Middle frontal gyrus (tissue), 1 donor: Measurements from ENCODE around the gene FASTK.
A peak's percentile ranks its signal among the peaks of the same experiment; 100 is the strongest.

ENCODE experiments used
- DNase-seq: peaks from one replicate; pipeline ENCODE4 v3.0.0-alpha.2; 2015; ENCODE audit warnings: low spot score; ENCODE audit errors: extremely low spot score

The FASTK gene

DNA sequence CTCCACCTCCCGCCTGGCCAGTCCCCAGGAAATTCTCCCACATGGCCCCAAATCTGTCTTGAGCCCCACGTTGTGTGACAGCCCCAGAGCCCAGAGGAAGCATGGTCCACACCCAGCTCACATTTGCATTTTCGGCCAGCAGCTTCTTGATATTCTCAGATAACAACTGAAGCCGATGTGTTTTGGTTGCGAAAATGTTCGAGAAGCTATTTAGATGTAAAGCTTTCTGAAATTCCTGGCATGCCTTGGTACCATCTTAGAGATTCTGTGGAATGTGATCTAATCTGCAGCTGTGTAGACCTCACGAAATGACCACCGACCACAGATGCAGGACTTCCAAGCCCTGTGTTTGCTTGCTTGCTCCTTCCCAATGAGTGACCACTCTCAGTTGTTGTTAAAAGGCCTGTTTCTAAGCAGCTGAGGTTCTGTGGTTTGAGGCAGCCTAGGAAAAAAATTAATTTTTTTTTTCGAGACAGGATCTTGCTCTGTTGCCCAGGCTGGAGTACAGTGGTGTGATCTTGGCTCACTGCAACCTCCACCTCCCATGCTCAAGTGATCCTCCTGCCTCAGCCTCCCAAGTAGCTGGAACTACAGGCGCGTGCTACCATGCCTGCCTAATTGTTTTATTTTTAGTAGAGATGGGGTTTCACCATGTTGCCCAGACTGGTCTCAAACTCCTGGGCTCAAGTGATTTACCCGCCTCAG is 12.4 kb downstream of the FASTK start:
- DNase-seq = no peak

DNA sequence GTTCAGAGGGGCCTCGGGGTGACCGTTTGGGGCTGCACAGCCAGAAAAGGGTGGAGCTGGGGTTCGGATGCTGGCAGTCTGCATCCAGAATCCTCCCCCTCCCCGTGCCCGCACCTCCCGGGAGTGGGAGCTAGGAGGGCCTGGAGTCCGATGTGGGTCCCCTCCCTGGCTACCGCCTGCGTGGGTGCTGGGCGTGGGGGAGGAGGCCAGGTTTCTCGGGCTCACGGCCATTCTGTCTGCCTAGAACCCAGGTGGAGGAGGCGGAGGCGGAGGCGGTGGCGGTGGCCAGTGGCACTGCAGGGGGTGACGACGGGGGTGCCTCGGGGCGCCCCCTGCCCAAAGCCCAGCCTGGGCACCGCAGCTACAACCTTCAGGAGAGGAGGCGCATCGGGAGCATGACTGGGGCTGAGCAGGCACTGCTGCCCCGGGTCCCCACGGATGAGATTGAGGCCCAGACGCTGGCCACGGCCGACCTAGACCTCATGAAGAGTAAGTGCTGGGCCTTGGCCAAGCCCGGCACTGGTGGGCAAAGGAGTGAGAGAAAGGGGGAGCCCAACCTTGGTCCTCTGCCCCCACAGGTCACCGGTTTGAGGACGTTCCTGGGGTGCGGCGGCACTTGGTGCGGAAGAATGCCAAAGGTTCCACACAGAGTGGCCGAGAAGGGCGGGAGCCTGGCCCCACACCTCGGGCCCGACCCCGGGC is 14.2 kb downstream of the FASTK start:
- DNase-seq = no peak

DNA sequence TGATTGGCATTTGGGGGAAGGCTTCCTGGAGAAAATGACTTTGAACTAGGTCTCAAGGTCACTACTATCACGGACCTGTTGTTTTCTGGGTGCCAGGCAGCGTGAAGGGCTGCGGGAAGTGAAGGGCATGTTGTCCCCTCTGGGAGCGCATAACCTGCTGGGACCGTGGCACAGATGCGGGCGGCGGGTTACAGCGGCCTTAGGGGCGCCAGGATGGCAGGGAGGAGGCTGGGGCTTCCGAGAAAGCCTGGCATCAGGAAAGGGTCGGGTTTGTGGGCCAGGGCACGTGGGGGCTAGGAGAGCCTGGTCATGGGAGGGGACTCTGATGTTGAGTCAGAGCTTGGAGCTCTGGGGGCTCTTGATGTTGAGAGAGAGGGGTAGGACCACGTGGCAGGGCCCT is 15.1 kb downstream of the FASTK start:
- no peak for DNase-seq

DNA sequence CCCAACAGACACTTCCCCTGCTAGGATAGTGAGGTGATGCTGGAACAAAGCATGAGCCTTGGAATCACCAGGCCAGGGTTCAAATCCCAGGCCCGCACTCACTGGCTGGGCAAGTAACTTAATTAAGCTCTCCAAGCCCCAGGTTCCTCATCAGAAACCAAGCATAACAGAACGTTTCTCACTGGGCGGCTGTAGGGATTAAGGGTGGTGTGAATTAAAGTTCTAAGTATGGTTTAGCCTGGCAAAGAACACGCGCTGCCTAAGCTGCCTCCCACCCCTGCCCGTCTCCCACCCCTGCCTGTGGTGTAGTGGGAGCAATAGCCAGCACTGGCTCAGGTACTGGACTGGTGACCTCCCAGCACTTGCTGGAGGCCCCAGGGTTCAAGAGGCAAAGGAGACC is 15.6 kb downstream of the FASTK start:
- DNase-seq = no peak

DNA sequence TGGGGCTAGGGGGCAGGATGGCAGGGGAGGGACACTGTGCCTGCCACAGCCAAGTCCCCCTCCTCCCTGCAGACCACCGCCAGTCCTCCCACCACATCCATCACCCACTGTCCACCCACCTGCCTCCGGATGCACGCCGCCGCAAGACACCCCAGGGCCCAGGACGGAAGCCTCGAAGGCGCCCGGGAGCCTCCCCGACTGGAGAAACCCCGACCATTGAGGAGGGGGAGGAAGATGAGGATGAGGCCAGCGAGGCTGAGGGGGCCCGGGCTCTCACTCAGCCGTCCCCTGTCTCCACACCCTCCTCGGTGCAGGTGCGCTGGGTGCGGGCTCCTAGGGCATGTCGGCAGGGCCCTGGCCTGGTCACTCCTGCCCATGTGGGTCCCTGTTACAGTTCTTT is 16.2 kb downstream of the FASTK start:
- DNase-seq = no peak

DNA sequence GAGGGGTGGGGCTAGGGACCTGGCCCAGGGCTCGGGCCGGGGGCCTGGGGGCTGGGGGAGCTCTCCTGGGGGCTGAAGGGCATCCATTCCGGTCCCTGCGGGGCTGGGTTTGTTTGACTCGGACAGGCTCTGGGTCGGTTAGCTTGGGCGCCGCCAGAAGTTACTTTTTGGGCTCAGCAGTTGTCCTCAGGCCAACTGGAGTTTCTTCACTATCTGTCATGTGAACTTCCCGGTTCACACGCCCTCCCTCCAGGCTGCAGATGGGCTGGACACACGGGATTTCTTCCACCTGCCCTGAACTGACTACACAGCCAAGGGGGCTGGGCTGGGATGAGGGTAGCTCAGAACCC is 17.4 kb downstream of the FASTK start:
- DNase-seq = no peak

DNA sequence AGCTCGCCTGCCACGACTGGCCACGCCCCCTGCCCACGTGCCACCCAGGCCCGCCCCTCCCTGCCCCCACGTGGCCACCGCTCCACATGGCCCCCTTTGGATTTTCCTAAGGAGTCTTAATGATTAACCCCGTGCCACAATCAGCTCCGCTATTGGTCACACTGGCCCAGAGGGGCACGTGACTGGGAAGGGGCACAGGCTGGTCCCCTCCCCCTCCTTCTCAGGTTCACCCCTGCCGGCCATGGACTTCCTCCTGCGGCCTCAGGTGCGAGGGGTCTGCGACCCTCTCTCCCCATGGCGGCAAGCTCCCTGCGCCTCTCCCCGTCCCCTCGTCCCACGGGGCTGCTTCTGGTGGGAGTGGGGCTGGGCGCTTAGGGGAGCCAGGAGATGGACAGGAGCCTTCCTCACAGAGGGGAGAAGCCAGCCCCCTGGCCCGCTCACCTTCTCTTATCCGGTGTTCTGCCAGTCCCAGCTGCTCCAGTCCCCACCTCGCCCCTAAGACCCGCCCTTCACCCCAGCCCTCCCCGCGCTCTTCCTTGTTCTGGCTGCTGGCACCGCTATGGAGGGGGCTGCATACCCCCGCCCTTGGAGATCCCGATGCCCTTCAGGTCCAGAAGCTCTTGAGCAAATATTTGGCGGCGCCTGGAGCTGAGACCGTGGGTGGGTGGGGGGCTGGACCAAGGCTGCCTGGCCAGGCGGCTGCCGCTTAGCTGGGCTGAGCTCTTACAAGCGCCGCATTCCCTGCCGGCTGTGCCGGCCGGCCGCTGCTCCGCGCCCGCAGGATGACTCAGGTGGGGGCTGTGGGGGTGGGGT is 18.0 kb downstream of the FASTK start:
- no peak for DNase-seq

DNA sequence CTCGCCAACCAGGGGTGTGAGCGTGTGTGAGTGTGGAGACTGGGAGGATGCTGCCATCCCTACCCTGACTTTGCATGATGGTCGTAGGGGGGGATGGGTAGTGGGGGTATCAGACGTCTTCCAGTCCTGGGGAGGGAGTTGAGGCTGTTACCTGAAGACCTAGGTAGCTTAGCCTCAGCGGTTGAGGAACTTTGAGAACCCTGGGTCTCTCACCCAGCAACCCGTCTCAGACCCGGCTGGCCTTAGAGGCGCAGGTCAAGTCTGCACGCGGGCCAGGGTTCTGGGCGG is 18.6 kb downstream of the FASTK start:
- no peak for DNase-seq

DNA sequence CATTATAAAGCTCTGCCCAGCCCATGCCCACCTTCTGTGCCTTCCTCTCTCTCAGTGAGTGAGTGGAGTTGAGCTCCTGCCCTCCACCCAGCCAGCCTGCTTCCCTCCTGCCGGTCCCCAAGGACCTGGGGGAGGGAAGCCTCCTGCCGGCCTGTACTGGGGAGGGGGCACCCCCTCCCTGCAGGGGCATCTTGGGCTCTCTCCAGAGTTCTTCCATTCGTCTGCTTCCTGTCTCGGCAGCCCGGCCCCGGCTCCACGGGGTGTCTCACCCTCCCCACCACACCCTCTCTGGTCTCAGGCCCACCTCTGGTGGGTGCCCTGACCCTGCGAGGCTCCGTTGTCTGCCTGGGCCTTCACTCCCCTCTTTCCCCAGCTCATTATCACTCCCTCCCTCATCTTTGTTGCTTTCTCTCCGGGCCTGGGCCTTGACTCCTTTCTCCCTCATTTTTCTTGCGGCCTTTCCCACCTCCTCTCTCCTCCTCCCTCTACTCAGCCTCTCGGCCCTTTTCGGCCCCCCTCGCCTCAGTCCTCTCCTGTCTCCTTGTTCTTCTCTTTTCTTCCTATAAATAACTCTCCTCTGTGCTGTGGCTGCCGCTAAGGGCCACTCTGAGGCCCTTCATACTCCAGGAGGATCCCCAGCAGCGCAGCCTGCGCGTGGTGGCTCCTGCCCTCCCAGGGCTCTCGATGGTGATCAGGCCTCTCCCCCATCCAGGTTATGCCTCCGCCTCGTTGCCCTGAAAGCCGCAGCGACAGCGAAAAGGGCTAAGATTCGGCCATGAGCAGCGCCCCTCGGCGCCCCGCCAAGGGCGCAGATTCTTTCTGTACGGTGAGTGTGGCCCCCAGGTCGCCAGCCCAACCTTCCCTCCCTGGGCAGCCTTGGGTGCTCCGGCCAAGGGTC is 19.1 kb downstream of the FASTK start:
- no peak for DNase-seq

DNA sequence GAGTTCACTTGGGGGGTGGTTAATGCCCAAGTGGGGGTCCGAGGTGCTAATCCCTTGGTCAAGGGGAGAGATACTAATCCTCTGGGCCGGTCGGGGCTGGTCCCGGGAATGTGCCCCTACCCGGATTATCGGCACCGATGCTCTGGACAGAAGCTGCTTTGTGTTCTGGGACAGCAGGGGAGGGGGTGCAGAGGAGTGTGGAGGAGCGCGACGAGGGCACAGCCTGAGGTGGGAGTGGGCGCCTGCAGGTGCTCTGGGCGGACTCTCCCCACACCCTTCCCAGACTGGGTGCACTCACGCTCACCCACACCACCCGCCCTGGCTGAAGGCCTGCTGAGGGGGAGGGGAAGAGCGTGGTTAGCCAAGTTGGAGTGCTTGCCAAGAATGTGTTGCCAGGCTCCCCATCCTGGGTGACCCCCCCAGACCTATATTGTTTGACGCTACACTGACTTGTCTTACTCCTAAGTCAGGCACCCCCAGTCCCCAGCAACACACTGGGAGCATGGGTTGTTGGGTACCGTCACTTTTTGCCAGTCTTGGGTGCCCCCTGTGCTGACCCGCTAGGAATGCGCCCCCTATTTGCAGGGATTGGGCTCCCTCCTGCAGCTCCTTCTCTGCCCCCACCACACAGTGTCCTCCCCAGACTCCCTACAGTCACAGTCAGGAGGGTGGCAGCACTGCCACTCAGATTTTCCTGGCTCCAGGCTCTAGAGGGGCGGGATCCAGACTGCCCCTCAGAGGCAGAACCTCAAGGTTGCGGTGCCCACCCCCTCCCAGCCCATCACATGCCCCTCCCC is 20.0 kb downstream of the FASTK start:
- no peak for DNase-seq

DNA sequence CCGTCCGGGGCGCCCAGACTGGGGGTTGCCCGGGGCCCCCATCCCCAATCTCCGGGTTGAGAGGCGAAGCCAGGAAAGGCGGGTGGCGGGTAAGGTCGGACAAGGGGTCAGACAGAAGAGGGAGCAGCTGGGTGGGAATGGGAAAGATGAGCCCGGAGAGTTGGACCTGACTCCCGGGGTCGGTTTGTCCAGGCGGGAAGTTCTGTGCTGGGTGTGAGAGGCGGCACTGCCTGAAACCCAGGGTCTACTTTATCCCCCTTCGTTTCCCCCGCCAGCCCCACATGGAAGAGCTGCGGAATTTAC is 20.5 kb downstream of the FASTK start:
- no peak for DNase-seq

DNA sequence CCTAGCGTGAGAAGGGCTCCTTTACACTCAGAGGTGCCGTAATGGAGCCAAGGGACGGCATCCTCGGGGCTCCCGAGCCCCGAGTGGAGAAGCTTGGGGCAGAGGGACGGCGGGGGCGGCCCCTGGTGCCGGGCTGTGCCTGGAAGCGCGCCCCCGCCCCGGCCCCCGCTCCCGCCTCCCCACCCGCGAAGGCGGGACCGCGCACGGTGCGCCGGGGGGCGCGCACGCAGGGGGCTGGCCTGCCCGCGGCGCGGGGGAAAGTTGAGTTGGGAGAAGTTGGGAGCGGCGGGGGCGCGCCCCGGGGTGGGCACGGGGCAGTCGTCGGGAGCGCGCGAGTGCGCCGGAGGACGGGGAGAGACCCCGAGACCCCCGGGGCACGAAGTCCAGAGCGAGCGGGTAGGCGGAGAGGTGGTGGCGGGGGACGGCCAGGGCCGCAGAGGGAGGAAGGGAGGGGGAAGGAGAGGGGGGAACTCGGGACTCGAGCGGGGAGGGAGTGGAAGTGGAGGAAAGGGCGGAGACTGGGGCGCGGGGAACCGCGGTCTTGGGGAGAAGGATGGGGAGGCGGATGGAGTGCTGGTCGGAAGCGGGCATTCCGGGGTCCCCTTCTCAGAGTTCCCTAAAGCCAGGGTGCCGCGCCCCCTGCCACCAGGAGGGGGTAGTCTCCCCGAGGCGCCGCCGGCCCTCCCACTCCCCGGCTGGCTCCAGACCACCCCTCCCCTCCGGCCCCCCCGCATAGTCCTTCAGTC is 21.1 kb downstream of the FASTK start, which contains the start of gene SLC4A2:
TSS of gene SLC4A2 (plus strand) at position 223 of the 746 bp plus-strand sequence. CDS start 2,399 bp downstream, outside the sequence.
- DNase-seq = peak; percentile 66

DNA sequence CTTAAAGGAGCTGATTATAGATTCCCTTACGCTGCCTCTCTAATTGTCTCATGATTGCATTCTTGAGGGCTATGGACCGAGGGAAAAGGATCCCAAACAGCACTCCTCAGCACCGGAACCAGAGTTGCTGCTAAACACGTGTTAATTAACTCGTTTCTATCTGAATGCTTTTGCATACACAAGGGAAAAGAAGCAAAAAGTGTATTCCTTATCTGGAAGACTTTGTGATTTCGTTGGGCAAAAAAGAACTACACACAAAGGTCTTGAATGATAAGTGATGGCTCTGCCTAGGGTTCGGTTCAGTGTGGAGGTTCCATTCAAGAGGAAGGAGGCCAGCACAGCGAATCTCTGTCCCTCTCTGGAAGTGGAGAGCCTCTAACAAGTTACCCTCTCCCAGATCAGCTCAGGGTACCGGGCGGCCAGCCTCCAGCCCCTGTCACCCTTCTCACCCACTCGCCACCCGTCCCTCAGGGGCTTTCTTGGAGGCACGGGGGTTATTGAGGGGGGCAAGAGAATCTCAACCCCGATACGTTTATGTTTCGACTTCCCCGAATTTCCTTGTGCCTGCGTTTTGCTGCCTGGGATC is 21.7 kb downstream of the FASTK start:
- no peak for DNase-seq

DNA sequence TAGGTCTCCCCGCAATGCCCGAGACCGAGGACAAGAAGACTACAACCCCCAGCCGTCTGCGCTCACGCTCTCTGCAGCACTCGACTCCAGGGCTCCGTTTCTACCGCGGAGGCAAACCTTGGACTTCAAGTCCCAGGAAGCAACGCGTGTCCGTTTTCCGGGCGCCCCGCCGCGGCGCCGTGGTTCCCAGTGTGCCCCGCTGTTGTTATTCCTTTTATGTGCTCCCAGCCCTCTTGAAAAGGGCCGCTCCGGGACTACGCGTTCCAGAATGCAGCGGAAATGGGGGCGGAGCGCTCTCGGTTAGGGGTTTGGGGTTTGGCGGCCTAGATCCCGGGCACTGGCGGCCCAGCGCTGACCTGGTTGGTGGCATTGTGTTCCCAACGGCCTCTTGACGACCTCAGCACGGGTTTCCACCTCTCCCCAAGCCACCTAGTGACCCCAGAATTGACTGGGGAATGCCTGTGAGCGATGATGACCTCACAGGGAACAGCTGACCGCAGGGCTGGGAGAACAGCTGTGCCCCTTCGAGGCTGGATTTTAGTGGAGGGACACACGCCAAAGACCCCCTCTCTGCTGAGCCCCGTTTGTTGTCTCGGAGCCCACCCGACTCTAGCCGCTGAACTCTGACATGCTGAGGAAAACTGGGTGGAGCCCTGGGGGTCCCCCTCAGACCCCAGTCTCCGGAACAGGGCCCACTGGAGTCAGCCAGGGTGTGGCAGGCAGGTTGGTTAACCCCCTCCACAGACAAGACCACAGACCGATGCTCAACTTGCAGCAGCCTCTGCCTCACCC is 22.4 kb downstream of the FASTK start:
- DNase-seq = peak; percentile 99

DNA sequence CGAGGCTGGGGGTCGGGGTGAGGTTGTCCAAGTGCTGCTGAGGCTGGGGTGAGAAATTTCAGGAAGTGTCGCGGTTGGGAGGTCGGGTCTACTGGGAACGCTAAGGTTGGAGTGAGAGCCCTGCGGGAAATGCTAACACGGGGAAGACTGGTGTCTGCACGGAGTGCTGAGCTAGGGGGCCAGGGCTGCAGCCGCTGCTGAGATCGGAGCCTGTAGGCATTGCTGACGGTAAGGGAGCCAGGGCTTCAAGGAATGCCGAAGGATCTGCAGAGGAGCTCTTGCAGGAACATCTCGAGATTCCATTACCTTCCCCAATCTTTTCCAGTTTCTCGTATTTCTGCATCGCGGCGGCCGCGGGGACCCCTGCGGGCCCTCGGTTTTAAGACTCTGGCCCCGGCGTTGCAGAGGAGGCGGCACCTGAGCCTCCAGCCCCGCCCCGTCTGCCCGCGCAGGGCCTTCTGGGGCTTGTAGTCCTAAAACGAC is 23.1 kb downstream of the FASTK start, which contains the start of gene CDK5:
TSS of gene CDK5 (minus strand) at position 392 of the 483 bp plus-strand sequence. CDS start at position 343, 49 bp downstream.
- no peak for DNase-seq

DNA sequence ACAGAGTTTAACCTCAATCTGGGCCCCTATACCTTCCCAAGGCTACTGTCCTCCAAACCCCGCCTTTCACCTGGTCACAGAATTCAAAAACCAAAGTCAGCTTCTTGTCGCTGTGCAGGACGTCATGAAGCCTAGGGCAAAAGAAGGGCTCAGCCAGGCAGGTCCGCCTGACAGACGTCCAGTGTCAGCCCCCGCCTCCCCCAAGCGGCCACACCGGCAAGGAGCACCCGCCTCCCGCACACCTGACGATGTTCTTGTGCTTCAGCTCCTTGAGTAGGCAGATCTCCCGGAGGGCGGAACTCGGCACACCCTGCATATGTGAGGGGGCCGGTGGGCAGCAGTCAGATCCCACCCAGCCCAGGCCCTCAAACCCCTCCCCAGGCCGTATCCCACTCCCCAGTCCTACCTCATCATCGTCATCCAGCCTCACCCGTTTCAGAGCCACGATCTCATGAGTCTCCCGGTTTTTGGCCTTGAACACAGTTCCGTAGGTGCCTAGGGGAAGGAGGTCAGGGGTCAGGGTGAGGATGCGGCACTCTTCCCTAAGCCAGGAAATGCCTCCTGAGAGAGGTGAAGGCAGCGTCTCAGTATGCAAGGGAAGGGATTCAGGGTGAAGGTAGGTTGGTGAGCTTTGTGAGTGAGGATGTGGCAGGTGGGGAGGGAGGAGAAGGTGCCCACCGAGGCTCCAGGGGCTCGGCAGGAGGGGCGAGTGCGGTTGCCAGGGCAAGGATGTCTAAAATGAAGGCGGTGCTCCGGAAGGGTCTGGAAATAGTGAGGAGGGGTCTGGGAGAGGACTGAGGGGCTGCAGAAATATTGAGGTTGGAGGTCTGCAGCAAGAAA is 23.7 kb downstream of the FASTK start:
- DNase-seq = no peak

DNA sequence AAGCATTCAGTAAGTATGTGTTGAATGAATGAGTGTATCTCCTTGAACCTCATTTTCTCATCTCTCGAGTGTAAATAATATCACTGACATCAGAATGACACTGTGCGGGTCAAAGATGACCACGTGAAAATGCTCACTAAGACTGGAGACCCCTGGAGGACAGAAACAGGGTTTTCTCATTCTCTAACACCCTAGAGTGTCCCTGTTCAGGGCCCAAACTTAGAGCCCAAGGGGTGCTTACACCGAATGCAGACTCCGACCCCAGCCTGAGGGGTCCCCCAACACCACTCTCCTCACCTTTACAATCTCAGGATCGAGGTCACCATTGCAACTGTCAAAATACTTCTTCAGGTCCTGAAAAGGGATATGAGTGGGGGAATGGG is 24.3 kb downstream of the FASTK start:
- DNase-seq = no peak

DNA sequence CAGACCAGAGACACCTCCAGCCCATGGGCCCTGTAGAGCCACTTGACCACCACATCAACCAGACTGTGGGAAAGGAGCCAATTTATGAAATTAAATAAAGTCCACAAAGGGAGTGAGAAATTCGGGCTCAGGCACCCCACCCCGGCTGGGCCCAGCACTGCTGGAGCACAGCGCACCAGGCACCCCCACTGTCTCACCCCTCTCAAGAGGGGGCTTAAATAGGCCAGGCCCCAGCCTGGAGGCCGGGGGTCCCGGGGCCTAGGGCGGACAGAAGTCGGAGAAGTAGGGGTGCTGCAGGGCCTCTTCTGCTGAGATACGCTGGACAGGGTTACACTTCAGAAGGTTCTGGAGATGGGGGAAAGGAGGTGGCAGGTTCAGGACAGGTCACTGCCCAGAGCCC is 26.9 kb downstream of the FASTK start:
- DNase-seq = no peak
